ENCODE results near the gene GUCD1. TPM values are rescaled to one million over a fixed set of nuclear protein-coding genes. Genes with fewer than 3 reads are reported as not detected.

Gene GUCD1
- total and polyA plus RNA-seq, 10 of the 15 experiments (the other 5 are each of a cell fraction or from before 2014, with no cell fraction given), result 56.0 to 177 (median 88.2) TPM

DNA sequence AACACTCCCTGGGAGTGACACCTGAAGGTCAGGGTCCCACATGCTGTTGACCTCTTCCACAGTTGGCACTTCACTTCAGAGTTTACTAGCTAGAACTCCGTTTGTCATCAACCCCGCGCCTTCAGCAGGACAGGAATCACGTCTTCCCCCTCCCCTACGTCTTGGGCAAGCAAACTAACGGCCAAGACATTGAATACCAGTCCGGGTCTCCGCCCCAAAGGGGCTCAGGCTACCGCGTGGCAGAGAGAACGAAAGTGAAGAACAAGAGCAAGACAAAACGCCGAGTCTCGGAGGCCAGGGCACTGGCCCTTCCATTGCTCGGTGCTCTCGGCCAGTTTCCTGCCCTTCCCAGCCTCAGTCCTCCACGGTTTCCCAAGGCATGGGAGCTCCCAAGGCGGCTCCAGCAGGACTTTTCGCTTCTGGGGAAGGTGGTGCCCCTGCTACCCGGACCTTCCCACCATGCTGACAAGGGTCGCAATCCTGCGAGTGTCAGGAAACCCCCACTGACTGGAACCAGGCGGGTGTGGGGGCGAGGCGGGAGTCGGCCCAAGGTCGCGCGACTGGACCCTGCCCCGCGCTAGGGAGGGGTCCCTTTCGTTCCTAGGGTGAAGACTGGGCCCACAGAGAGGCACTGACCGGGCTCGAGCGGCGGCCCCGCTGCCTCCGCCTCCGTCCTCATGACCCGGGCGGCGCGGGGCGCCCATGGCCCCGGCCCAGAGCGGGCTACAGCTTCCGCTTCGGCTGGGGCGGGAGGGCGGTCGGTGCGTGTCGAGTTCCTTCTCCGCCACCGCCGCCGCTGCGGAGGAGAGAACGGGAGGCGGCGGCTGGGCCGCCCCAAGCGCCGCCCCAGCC is at the start of gene GUCD1 (continued):
- TF ChIP-seq CBX5 (IDR thresholded peaks at IDR 0.05; ENCODE audit: low read depth) (no peak), NR2F1 (conservative IDR thresholded peaks at IDR 0.05) (peak; percentile 38; the same call in 1 of the 2 replicates), SMARCA5 (IDR thresholded peaks at IDR 0.05) (peak; percentile 75), HDGF (IDR thresholded peaks at IDR 0.05) (no peak), CBX3 (IDR thresholded peaks at IDR 0.05; ENCODE audit: borderline replicate concordance, low read depth) (no peak), POU2F2 (IDR thresholded peaks at IDR 0.05; ENCODE audit: borderline replicate concordance, low read depth, low read length) (0 out of 3 replicates have a peak, but pooled peaks have one; percentile 4), TCF3 (IDR thresholded peaks at IDR 0.05; ENCODE audit: borderline replicate concordance, insufficient read depth, low read depth, low read length) (no peak), NR2C2 (IDR thresholded peaks at IDR 0.05; ENCODE audit: borderline replicate concordance, control insufficient read depth, insufficient read length, low read depth) (no peak), NFYA (IDR thresholded peaks at IDR 0.05; ENCODE audit: borderline replicate concordance, low read depth, low read length) (no peak), GABPA (IDR thresholded peaks at IDR 0.05; ENCODE audit: low read depth) (no peak), EZH2 (IDR thresholded peaks at IDR 0.05; ENCODE audit: borderline replicate concordance, control insufficient read depth, low read depth, low read length) (no peak), DPF2 (IDR thresholded peaks at IDR 0.05) (peak; percentile 70; the same call in 1 of the 2 replicates), SMC3 (IDR thresholded peaks at IDR 0.05; ENCODE audit: borderline replicate concordance, low read length) (no peak), IKZF2 (IDR thresholded peaks at IDR 0.05) (no peak), SUPT20H (IDR thresholded peaks at IDR 0.05; ENCODE audit: borderline replicate concordance, control insufficient read depth, low read depth, low read length) (no peak), CBFB (IDR thresholded peaks at IDR 0.05; ENCODE audit: low read depth) (no peak), ZNF384 (IDR thresholded peaks at IDR 0.05; ENCODE audit: borderline replicate concordance, low read depth, low read length) (no peak), MEF2B (IDR thresholded peaks at IDR 0.05; ENCODE audit: partially characterized antibody, poor library complexity, severe bottlenecking) (no peak)
- TF ChIP-seq, protein P1, sequence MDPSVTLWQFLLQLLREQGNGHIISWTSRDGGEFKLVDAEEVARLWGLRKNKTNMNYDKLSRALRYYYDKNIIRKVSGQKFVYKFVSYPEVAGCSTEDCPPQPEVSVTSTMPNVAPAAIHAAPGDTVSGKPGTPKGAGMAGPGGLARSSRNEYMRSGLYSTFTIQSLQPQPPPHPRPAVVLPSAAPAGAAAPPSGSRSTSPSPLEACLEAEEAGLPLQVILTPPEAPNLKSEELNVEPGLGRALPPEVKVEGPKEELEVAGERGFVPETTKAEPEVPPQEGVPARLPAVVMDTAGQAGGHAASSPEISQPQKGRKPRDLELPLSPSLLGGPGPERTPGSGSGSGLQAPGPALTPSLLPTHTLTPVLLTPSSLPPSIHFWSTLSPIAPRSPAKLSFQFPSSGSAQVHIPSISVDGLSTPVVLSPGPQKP (IDR thresholded peaks at IDR 0.05; ENCODE audit: low read depth, low read length), result no peak
- TF ChIP-seq, protein P2, sequence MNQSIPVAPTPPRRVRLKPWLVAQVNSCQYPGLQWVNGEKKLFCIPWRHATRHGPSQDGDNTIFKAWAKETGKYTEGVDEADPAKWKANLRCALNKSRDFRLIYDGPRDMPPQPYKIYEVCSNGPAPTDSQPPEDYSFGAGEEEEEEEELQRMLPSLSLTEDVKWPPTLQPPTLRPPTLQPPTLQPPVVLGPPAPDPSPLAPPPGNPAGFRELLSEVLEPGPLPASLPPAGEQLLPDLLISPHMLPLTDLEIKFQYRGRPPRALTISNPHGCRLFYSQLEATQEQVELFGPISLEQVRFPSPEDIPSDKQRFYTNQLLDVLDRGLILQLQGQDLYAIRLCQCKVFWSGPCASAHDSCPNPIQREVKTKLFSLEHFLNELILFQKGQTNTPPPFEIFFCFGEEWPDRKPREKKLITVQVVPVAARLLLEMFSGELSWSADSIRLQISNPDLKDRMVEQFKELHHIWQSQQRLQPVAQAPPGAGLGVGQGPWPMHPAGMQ (IDR thresholded peaks at IDR 0.05; ENCODE audit: borderline replicate concordance), result no peak
- TF ChIP-seq, protein P3, sequence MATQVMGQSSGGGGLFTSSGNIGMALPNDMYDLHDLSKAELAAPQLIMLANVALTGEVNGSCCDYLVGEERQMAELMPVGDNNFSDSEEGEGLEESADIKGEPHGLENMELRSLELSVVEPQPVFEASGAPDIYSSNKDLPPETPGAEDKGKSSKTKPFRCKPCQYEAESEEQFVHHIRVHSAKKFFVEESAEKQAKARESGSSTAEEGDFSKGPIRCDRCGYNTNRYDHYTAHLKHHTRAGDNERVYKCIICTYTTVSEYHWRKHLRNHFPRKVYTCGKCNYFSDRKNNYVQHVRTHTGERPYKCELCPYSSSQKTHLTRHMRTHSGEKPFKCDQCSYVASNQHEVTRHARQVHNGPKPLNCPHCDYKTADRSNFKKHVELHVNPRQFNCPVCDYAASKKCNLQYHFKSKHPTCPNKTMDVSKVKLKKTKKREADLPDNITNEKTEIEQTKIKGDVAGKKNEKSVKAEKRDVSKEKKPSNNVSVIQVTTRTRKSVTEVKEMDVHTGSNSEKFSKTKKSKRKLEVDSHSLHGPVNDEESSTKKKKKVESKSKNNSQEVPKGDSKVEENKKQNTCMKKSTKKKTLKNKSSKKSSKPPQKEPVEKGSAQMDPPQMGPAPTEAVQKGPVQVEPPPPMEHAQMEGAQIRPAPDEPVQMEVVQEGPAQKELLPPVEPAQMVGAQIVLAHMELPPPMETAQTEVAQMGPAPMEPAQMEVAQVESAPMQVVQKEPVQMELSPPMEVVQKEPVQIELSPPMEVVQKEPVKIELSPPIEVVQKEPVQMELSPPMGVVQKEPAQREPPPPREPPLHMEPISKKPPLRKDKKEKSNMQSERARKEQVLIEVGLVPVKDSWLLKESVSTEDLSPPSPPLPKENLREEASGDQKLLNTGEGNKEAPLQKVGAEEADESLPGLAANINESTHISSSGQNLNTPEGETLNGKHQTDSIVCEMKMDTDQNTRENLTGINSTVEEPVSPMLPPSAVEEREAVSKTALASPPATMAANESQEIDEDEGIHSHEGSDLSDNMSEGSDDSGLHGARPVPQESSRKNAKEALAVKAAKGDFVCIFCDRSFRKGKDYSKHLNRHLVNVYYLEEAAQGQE (IDR thresholded peaks at IDR 0.05; ENCODE audit: low read depth, low read length), result no peak
- TF ChIP-seq, protein P4, sequence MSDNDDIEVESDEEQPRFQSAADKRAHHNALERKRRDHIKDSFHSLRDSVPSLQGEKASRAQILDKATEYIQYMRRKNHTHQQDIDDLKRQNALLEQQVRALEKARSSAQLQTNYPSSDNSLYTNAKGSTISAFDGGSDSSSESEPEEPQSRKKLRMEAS (IDR thresholded peaks at IDR 0.05; ENCODE audit: low read depth, low read length), result no peak; the same call in 1 of the 2 replicates
- TF ChIP-seq, protein P5, sequence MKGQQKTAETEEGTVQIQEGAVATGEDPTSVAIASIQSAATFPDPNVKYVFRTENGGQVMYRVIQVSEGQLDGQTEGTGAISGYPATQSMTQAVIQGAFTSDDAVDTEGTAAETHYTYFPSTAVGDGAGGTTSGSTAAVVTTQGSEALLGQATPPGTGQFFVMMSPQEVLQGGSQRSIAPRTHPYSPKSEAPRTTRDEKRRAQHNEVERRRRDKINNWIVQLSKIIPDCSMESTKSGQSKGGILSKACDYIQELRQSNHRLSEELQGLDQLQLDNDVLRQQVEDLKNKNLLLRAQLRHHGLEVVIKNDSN (IDR thresholded peaks at IDR 0.05; ENCODE audit: borderline replicate concordance, extremely low read length, insufficient read depth, low read depth, low read length), result no peak

All from GM12878 (cell line).